Skeletal muscle tissue (tissue), 4 donors: Measurements from ENCODE around the gene HERC2. TPM values are rescaled to one million over a fixed set of nuclear protein-coding genes. Genes with fewer than 3 reads are reported as not detected.
"Not testable (repeated sequence)": the region's sequence is repeated elsewhere in the genome, so short reads cannot be mapped to it uniquely, and the experiment has no call there.

Experiments used
- H3K27ac ChIP-seq: one replicate; pipeline ENCODE4 v1.7.0; 2013; ENCODE audit warnings: mild to moderate bottlenecking, low read depth, low read length, inconsistent platforms
- H3K27me3 ChIP-seq, 3 donors: one replicate each; pipeline ENCODE4 v1.7.0; 2013; ENCODE audit warnings: low read length in 3 of 3; ENCODE audit not compliant: control insufficient read depth in 3 of 3, insufficient read depth in 3 of 3
- H3K36me3 ChIP-seq, 3 donors: one replicate each; pipeline ENCODE4 v1.7.0; 2013; ENCODE audit warnings: low read length in 3 of 3; ENCODE audit not compliant: control insufficient read depth in 3 of 3, insufficient read depth in 3 of 3
- H3K4me1 ChIP-seq, 3 donors: one replicate each; pipeline ENCODE4 v1.7.0; 2013; ENCODE audit warnings: low read length in 3 of 3, mild to moderate bottlenecking in 3 of 3; ENCODE audit not compliant: control insufficient read depth in 3 of 3, insufficient read depth in 3 of 3
- H3K4me3 ChIP-seq, 3 donors: one replicate each; pipeline ENCODE4 v1.7.0; 2013; ENCODE audit warnings: low read length in 3 of 3
- H3K9ac ChIP-seq, 3 donors: one replicate each; pipeline ENCODE4 v1.7.0; 2013; ENCODE audit warnings: low read length in 3 of 3, mild to moderate bottlenecking in 3 of 3, moderate library complexity in 2 of 3, low read depth in 1 of 3
- H3K9me3 ChIP-seq, 3 donors: one replicate each; pipeline ENCODE4 v1.7.0; 2013; ENCODE audit warnings: low read length in 3 of 3; ENCODE audit not compliant: control insufficient read depth in 3 of 3
- total RNA-seq: library from RNA; depleted of rRNA; stranded (reverse); fragments of >200 nt; gene quantifications from one replicate; pipeline ENCODE4 v1.2.3, GENCODE V29; 2014
- donor health status: Osteomylitis.

The HERC2 gene
- total RNA-seq, 1 donor from 2014 or later: 56.4 TPM

DNA sequence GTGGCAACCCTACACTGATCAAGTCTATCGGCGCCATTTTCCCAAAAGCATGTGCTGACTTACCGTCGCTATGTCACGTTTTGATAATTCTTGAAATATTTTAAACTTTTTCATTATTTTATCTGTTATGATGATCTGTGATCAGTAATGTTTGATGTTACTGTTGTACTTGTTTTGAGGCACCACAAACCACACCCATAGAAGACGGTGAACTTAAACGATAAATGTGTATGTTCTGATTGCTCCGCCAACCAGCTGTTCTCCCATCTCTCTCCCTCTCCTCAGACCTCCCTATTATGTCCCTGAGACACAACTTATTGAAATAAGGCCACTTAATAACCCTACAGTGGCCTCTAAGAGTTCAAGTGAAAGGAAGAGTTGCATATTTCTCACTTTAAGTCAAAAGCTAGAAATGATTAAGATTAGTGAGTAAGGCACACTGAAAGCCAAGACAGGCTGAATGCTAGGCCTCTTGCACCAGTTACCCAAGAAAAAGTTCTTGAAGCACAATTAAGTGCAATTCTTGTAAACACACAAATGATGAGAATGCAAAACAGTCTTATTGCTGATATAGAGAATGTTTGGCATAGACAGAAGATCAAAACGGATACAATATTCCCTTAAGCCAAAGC, 184.5 kb downstream of the HERC2 start:
- not testable (repeated sequence) for H3K27ac ChIP-seq, H3K4me3 ChIP-seq, H3K4me1 ChIP-seq, H3K27me3 ChIP-seq, H3K9ac ChIP-seq, H3K9me3 ChIP-seq
- peaks cover 23 to 28% (median 26%) of the 10 kb centered on the region in 3 donors for H3K36me3 ChIP-seq

DNA sequence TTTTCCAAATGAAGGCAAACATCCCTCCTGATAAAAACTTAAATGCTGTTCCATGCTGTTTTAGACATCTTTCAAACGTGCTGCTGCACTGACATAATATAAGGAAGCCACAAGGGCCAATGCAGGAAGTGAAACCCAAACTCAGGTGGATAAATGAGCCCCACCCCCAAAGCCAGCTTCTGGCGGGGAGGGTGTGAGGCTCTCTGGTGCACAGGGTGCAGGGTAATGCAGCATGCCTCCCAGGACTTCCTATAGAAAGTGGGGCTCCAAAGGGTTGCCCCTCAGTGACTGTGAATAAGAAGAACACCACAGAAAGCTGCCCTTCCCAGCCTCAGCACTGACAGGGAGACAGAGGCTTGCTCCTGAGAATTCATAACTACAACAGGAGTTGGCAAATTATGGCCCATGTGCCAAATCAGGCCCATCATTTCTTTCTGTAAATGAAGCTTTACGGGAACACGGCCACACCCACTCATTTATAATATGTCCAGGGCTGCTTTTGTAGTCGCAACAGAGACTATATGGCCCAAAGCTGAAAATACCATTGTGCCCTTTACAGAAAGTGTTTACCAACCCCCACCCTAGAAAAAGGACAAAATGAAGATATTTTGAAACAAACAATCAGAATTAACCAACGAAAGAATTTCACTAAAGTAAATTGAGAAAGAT, 185.6 kb downstream of the HERC2 start:
- H3K9me3 ChIP-seq, H3K27me3 ChIP-seq, H3K4me3 ChIP-seq, H3K9ac ChIP-seq, H3K27ac ChIP-seq, H3K4me1 ChIP-seq: not testable (repeated sequence)
- peaks cover 25 to 31% (median 28%) of the 10 kb centered on the region in 3 donors for H3K36me3 ChIP-seq

DNA sequence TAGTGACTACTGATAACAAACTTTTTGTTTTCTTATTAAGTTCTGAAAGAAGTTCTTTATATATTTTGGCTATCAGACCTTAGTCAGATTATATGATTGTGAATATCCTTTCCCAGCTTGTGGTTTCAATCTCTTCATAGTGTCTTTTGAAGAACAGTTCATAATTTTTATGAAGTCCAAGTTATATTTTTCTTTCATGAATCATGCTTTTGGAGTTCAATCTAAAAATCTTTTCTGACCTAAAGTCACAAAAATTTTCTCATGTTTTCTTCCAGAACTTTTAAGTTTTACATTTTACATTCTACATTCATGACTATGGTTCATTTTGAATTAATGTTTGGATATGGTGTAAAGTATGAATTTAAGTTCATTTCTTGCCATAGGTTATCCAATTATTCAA, 188.7 kb downstream of the HERC2 start:
- Histone ChIP-seq H3K4me3 (no peak overlapping the region), H3K36me3 (peaks cover 32 to 38% (median 36%) of the 10 kb centered on the region in 3 donors), H3K9ac (no peak overlapping the region), H3K4me1 (no peaks in the 10 kb centered on the region), H3K27ac (no peak overlapping the region), H3K9me3 (no peaks in the 10 kb centered on the region), H3K27me3 (no peaks in the 10 kb centered on the region)

DNA sequence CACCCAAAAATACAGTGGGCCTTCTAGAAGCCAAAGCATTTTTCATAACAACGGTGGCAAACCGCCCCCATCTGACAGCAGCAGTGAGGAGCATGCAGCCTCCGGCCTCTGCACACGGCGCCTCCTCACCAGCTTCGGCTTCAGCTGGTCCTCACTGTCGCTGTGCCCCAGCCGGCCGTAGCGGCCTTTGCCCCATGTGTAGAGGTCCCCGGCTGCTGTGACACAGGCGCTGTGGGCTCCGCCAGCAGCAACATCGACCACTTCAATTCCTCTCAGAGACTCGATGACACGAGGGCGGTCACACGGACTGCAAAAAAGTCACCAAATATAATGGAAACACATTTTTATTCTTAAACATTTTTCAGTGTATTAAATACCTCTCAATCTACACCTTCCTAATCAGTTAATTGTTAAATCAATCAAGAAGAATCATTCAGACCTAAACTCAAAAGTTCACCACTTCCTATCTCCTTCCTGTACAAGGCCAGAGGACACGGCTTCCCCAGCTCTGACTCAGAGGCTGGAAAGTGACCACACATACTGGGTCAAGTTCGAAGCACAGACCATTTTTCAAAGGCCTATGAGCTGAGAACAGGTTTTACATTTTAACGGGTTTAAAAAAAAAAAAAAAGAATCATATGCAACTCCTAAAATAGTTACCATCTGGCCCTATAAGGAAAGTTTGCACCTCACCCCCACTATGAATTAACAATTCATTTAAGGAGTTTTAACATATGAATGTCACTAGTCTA, 189.3 kb downstream of the HERC2 start:
- Histone ChIP-seq H3K36me3 (peaks cover 31 to 41% (median 32%) of the 10 kb centered on the region in 3 donors), H3K27me3 (no peaks in the 10 kb centered on the region), H3K4me3 (no peak overlapping the region), H3K4me1 (peaks cover 0 to 2% (median 0%) of the 10 kb centered on the region in 3 donors), H3K9me3 (no peaks in the 10 kb centered on the region), H3K9ac (no peak overlapping the region), H3K27ac (no peak overlapping the region)

DNA sequence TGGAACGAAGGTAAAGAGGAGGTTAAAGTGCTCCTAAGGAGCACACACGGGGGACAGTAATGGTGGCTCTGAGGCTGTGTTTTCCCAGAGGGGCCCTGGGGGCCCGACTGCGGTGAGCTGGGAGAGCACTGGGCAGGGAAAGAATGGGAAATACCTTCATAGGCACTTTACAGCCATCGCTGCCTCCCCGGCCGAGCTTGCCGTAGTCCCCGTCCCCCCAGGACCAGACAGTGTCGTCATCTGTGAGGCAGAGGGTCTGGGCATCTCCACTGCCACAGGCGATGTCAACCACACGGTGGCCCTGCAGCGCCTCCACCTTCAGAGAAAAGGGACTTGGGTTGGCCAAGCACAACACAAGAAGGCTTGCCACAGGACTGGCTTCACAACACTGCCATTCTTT, 190.0 kb downstream of the HERC2 start:
- H3K27ac ChIP-seq: no peak overlapping the region
- no peak overlapping the region for H3K4me3 ChIP-seq
- H3K27me3 ChIP-seq: no peaks in the 10 kb centered on the region
- no peak overlapping the region for H3K9ac ChIP-seq
- peaks cover 0 to 2% (median 0%) of the 10 kb centered on the region in 3 donors for H3K4me1 ChIP-seq
- H3K9me3 ChIP-seq: no peaks in the 10 kb centered on the region
- H3K36me3 ChIP-seq: peaks cover 29 to 45% (median 38%) of the 10 kb centered on the region in 3 donors

DNA sequence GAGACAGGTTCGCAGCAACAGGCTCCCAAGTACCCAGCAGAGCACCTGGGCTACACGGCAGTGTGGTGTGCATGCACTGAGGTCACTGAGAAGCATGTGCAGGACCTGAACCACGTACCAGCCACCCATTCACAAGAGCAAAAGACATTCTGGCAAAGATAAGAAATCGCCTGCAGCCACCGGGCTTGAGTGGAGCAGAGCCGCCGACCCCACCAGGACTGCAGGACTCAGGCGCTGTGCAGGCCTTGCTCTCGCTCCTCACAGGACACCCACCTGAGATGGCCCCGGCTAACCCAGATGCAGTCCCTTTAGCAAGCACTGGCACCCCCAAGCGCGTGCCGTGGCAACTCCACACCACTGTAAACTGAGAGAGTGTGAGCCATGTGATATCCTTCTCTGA, 190.6 kb downstream of the HERC2 start:
- peaks cover 0 to 2% (median 0%) of the 10 kb centered on the region in 3 donors for H3K4me1 ChIP-seq
- H3K36me3 ChIP-seq: peaks cover 32 to 45% (median 39%) of the 10 kb centered on the region in 3 donors
- H3K4me3 ChIP-seq: no peak overlapping the region
- no peaks in the 10 kb centered on the region for H3K27me3 ChIP-seq
- no peak overlapping the region for H3K9ac ChIP-seq
- no peaks in the 10 kb centered on the region for H3K9me3 ChIP-seq
- H3K27ac ChIP-seq: no peak overlapping the region

DNA sequence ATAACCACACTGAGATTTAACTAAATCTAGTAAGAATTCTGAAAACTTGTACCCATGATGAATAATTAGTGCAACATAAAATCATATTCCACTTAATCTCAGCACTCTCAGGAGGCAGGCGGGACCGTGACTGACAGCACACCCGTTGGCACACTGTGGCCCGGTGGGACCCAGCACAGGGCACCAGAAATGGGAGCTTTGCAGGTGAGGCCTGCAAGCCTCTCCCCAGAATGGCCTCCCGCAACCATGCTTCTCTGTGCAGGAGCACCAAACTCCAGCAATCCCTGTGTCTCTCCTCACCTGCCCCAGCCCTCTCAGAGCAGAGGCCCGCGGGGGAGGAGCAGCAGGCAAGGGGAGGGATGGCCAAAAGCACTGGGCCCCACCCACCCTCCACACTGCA, 191.3 kb downstream of the HERC2 start:
- no peak overlapping the region for H3K27ac ChIP-seq
- H3K4me1 ChIP-seq: peaks cover 0 to 2% (median 0%) of the 10 kb centered on the region in 3 donors
- no peak overlapping the region for H3K4me3 ChIP-seq
- H3K9ac ChIP-seq: no peak overlapping the region
- H3K36me3 ChIP-seq: peaks cover 32 to 45% (median 39%) of the 10 kb centered on the region in 3 donors
- no peaks in the 10 kb centered on the region for H3K9me3 ChIP-seq
- no peaks in the 10 kb centered on the region for H3K27me3 ChIP-seq

DNA sequence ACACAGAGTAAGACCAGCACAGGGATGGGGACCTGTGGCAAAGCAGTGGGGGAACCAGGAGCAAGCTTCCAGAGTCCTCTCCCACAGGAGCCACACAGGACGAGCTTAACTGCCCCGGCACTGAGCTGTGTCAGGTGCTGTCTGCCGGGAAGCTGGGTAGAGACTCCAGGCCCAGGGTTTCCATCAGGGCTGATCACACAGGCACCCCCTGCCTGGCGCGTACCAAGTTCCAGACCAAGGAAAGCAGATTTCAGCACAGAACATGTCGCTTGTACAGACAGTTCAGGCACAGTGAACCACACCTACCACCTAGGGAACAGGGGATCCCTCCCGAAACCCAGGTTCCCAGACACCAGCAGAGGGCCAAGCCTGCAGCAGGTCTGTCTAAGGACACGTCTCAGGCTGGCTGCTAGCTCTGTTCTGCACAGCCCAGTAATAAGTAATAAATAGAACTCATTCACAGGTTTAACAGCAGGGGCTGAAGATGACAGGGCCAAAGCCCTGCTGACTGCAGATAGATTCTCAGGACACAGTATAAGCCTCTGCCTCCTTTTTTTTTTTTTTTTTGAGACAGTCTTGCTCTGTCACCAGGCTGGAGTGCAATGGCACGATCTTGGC, 192.6 kb downstream of the HERC2 start:
- Histone ChIP-seq H3K4me1 (peaks cover 0 to 2% (median 0%) of the 10 kb centered on the region in 3 donors), H3K27ac (no peak overlapping the region), H3K4me3 (no peak overlapping the region), H3K9me3 (no peaks in the 10 kb centered on the region), H3K9ac (no peak overlapping the region), H3K36me3 (peaks cover 40 to 46% (median 45%) of the 10 kb centered on the region in 3 donors), H3K27me3 (no peaks in the 10 kb centered on the region)

DNA sequence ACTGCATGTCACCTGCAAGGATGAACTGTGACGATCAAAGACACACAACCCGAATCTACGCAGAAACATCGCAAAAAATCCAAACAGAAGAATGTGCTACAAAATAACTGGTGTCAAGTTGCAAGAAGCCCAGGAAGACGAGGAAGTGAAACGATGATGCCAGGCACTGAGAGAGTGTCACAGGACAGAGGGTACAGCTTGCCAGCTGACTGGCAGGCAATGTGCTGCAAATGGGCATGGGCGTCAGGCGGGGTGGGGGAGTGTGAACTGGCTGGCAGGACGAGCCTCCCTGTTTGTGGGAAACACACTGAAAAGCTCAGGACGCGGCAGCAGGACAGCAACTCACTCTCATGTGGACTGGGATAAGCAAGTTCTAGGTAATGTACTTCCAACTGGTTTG, 193.9 kb downstream of the HERC2 start:
- no peak overlapping the region for H3K27ac ChIP-seq

More for the DNA sequence above, 193.9 kb downstream of the HERC2 start:
- no peak overlapping the region for H3K4me3 ChIP-seq
- no peak overlapping the region for H3K9ac ChIP-seq
- H3K4me1 ChIP-seq: peaks cover 0 to 2% (median 0%) of the 10 kb centered on the region in 3 donors
- H3K27me3 ChIP-seq: no peaks in the 10 kb centered on the region
- peaks cover 43 to 52% (median 51%) of the 10 kb centered on the region in 3 donors for H3K36me3 ChIP-seq
- H3K9me3 ChIP-seq: no peaks in the 10 kb centered on the region
